GM12874 (cell line): ENCODE measurements around the gene CYP4F2.
A peak's percentile ranks its signal among the peaks of the same experiment; 100 is the strongest.

ENCODE experiments used
- TF ChIP-seq, protein P1 (sequence below): IDR thresholded peaks from 2 replicates; pipeline ENCODE4 v1.5.1; 2011; ENCODE audit warnings: low read depth, mild to moderate bottlenecking, control low read depth, low read length, moderate library complexity; ENCODE audit not compliant: insufficient read depth

The CYP4F2 gene

GRCh38 chr19:15850385-15850784 is 47.5 kb downstream of the CYP4F2 start:
- TF ChIP-seq, protein P1, sequence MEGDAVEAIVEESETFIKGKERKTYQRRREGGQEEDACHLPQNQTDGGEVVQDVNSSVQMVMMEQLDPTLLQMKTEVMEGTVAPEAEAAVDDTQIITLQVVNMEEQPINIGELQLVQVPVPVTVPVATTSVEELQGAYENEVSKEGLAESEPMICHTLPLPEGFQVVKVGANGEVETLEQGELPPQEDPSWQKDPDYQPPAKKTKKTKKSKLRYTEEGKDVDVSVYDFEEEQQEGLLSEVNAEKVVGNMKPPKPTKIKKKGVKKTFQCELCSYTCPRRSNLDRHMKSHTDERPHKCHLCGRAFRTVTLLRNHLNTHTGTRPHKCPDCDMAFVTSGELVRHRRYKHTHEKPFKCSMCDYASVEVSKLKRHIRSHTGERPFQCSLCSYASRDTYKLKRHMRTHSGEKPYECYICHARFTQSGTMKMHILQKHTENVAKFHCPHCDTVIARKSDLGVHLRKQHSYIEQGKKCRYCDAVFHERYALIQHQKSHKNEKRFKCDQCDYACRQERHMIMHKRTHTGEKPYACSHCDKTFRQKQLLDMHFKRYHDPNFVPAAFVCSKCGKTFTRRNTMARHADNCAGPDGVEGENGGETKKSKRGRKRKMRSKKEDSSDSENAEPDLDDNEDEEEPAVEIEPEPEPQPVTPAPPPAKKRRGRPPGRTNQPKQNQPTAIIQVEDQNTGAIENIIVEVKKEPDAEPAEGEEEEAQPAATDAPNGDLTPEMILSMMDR = no peak

DNA sequence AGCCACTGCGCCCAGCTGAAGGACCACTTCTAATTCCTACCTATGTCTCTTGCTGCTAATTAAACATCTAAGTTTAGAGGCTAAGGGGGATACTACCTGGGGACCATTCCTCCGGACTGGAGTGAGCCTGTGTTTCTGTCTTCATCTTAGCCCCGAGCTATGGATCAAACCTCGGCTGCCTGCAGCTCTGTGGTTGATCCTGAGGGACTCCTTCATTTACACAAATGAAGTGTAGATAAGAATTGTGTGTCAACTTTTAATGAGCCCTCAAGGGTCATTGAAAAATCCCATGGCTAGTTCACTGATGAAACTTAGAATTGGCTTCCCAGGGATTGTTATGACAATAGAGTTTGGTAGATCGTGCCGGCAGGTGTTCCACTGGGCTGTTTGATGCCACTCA is 51.0 kb downstream of the CYP4F2 start:
- TF ChIP-seq, protein P1 = no peak

GRCh38 chr19:15843203-15843893 is 54.5 kb downstream of the CYP4F2 start:
- TF ChIP-seq, protein P1 = no peak

DNA sequence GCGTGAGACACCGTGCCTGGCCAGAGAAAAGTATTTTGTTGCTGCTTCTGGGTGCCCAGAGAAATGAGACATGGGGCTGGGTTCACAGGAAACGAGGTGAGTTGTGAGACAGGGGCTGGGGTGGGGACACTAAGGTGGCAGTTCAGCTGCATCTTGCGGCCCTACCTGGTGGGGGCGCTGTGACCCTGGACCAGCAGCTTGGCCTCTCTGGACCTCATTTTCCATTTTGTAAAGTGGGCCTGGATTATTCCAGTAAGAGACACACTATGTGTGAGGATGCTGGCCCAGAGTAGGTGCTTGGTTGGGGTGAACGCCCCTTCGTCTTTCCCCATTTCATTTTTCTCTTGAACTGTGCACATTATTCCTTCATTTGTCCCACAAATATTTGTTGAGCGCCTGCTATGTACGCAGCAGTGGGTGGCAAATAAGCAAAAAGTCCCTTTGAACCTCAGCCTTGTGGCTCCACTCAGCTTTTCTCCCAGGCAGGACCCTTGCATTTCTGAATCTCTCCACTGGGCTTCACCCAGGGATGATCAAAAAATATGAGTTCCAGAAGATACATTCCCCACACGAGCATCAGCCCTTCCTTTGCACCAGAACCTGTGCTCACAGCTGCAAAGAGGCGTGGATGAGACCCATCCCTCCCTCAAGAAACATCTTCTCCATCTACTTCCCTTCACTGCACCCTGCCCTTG is 55.9 kb downstream of the CYP4F2 start:
- TF ChIP-seq, protein P1 = peak; percentile 40

DNA sequence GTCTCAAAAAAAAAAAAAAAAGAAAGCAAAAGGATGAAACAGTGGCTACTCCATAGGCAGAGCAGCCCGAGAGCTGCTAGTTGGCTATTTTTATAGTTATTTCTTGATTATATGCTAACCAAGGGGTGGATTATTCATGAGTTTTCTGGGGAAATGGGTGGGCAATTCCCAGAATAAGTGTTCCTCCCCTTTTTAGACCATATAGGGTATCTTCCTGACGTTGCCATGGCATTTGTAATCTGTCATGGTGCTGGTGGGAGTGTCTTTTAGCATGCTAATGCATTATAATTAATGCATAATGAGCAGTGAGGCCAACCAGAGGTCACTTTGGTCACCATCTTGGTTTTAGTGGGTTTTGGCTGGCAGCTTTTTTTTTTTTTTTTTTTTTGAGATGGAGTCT is 57.0 kb downstream of the CYP4F2 start:
- TF ChIP-seq, protein P1 = no peak

- TF ChIP-seq, protein P1 = no peak
Measured at GRCh38 chr19:15838351-15838750, 59.5 kb downstream of the CYP4F2 start.

GRCh38 chr19:15837221-15837731 is 60.6 kb downstream of the CYP4F2 start:
- TF ChIP-seq, protein P1 = no peak
